ENCODE results near the gene IL12RB1. TPM values are rescaled to one million over a fixed set of nuclear protein-coding genes. Genes with fewer than 3 reads are reported as not detected.

Gene IL12RB1
- total and polyA plus RNA-seq, 2 of the 8 experiments (the other 6 are each of a cell fraction or from before 2014, with no cell fraction given), result 0.03 TPM; not detected in 1

DNA sequence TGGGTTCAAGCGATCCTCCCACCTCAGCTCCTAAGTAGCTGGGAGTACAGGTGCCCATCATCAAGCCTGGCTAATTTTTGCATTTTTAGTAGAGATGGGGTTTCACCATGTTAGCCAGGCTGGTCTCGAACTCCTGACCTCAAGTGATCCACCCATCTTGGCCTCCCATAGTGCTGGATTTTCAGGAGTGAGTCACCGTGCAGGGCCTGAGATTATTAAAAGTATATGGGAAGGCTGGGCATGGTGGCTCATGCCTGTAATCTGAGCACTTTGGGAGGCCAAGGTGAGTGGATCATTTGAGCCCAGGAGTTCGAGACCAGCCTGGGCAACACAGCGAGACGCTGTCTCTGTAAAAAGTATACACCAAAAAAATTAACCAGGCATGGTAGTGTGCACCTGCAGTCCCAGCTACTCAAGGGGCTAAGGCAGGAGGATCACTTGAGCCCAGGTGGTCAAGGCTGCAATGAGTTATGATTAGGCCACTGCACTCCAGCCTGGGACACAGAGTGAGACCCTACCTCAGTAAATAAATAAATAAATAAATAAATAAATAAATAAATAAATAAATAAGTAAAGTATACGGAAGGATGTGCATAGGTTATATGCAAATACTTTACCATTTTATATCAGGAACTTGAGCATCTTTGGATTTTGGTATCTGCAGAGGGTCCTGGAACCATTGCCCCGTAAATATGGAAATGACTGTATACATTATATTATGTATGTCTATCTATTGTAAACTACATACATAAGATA, 854 bp downstream of the IL12RB1 start:
- DNase-seq (ENCODE audit: low read depth in 1 of 2, low spot score in 2 of 2), result no peak
- no peak overlapping the region for H3K4me3 ChIP-seq (ENCODE audit: extremely low read depth in 1 of 4, insufficient read depth in 2 of 4, low read depth in 3 of 4, low read length in 4 of 4)
- H3K36me3 ChIP-seq (ENCODE audit: control insufficient read depth in 2 of 4, insufficient read depth in 4 of 4, low read length in 3 of 4), result no peaks in the 10 kb centered on the region
- H2BK12ac ChIP-seq (ENCODE audit: low read depth, low read length), result no peak overlapping the region
- no peaks in the 10 kb centered on the region; a peak in 2 of 7 replicates for H3K4me1 ChIP-seq (replicated peaks in 1 of 4; ENCODE audit: control insufficient read depth in 3 of 4, insufficient read depth in 4 of 4, low read length in 3 of 4)
- FAIRE-seq, result no peak
- no peaks in the 10 kb centered on the region for H3K79me1 ChIP-seq (ENCODE audit: low read depth, low read length)
- H3K9ac ChIP-seq (replicated peaks in 1 of 4; ENCODE audit: extremely low read depth in 1 of 4, low read depth in 3 of 4, low read length in 3 of 4), result no peak overlapping the region
- H4K5ac ChIP-seq (ENCODE audit: insufficient read length, low read depth, low read length), result no peak overlapping the region
- no peak overlapping the region for H2BK5ac ChIP-seq (ENCODE audit: low read depth, low read length)
- no peak overlapping the region for H3K18ac ChIP-seq (ENCODE audit: extremely low read depth, low read length)
- ChIA-PET POLR2A (ENCODE audit: partially characterized antibody) (no interaction called here), CTCF (ENCODE audit: partially characterized antibody) (interaction anchor here (0.6 to 1.1 kb wide), 2 partner anchors 9 to 22 kb away, joined by 3 read pairs; no protein-coding TSS in a partner anchor)
- no peak overlapping the region for H4K91ac ChIP-seq (replicated peaks; ENCODE audit: insufficient read length, low read length)
- no peak overlapping the region for H3K56ac ChIP-seq (replicated peaks; ENCODE audit: insufficient read length, low read depth, low read length)
- no peak overlapping the region for H2BK15ac ChIP-seq (ENCODE audit: low read length)
- no peak overlapping the region for H3K27ac ChIP-seq (ENCODE audit: low read depth, low read length)
- H3K14ac ChIP-seq (ENCODE audit: insufficient read length), result no peak overlapping the region
- no peak overlapping the region for H2BK20ac ChIP-seq (ENCODE audit: low read length)
- H2AK5ac ChIP-seq (ENCODE audit: low read depth, low read length), result no peak overlapping the region
- H4K20me1 ChIP-seq (replicated peaks in 1 of 2; ENCODE audit: control insufficient read depth in 1 of 2, insufficient read depth in 2 of 2, low read length in 2 of 2), result peaks cover 0 to 4% of the 10 kb centered on the region in 2 experiments
- WGBS, 2 experiments (ENCODE audit: extremely low coverage in 1 of 2, insufficient coverage in 1 of 2, insufficient read length in 1 of 2, insufficient replicate concordance in 2 of 2, low coverage in 1 of 2, low lambda C conversion rate in 2 of 2, missing lambda C conversion rate in 1 of 2), result 77% methylated on average over 8 of the region's 8 CpGs; no CpG with 5 or more reads in 1 of the 2 experiments
- H3K23me2 ChIP-seq (ENCODE audit: low read depth, low read length), result peaks cover 10% of the 10 kb centered on the region; the same call in 1 of the 2 replicates
- H3K27me3 ChIP-seq (replicated peaks in 1 of 4; ENCODE audit: control insufficient read depth in 3 of 4, extremely low read depth in 1 of 4, insufficient read depth in 3 of 4, low read length in 3 of 4), result no peaks in the 10 kb centered on the region
- H3K9me3 ChIP-seq (ENCODE audit: insufficient read depth in 2 of 2, low read depth in 1 of 2, low read length in 1 of 2), result no peaks in the 10 kb centered on the region
- H3K79me2 ChIP-seq (ENCODE audit: control insufficient read depth in 1 of 2, insufficient read depth in 2 of 2, low read length in 2 of 2), result no peaks in the 10 kb centered on the region
- H2BK120ac ChIP-seq (replicated peaks; ENCODE audit: low read depth, low read length), result no peak overlapping the region
- H3K4me2 ChIP-seq (ENCODE audit: insufficient read depth in 1 of 2, low read depth in 2 of 2, low read length in 2 of 2), result no peak overlapping the region
- no peak overlapping the region for H4K8ac ChIP-seq (ENCODE audit: extremely low read depth, insufficient read depth, low read length)
- no peak overlapping the region for H3K23ac ChIP-seq (ENCODE audit: insufficient read length)
- H3K4ac ChIP-seq (replicated peaks; ENCODE audit: insufficient read length, low read depth, low read length), result no peak overlapping the region
- H2AFZ ChIP-seq (ENCODE audit: low read length), result no peak overlapping the region
- TF ChIP-seq TEAD4 (IDR thresholded peaks at IDR 0.05; ENCODE audit: low read depth, low read length) (no peak), TCF12 (IDR thresholded peaks at IDR 0.05; ENCODE audit: low read depth, low read length) (no peak), ZNF274 (IDR thresholded peaks at IDR 0.05; ENCODE audit: borderline replicate concordance, extremely low read depth, low read length) (no peak), ASH2L (IDR thresholded peaks at IDR 0.05; ENCODE audit: low read length) (no peak), NRF1 (IDR thresholded peaks at IDR 0.05; ENCODE audit: low read depth, low read length) (no peak), RNF2 (IDR thresholded peaks at IDR 0.05; ENCODE audit: borderline replicate concordance, low read depth, low read length, missing control alignments, poor library complexity, severe bottlenecking) (no peak), SP2 (IDR thresholded peaks at IDR 0.05; ENCODE audit: low read length) (no peak), NANOG (IDR thresholded peaks at IDR 0.05; ENCODE audit: insufficient read depth, low read depth, low read length, poor library complexity, severe bottlenecking) (no peak), SUZ12 (IDR thresholded peaks at IDR 0.05; ENCODE audit: low read length) (no peak)
- TF ChIP-seq, protein P1, sequence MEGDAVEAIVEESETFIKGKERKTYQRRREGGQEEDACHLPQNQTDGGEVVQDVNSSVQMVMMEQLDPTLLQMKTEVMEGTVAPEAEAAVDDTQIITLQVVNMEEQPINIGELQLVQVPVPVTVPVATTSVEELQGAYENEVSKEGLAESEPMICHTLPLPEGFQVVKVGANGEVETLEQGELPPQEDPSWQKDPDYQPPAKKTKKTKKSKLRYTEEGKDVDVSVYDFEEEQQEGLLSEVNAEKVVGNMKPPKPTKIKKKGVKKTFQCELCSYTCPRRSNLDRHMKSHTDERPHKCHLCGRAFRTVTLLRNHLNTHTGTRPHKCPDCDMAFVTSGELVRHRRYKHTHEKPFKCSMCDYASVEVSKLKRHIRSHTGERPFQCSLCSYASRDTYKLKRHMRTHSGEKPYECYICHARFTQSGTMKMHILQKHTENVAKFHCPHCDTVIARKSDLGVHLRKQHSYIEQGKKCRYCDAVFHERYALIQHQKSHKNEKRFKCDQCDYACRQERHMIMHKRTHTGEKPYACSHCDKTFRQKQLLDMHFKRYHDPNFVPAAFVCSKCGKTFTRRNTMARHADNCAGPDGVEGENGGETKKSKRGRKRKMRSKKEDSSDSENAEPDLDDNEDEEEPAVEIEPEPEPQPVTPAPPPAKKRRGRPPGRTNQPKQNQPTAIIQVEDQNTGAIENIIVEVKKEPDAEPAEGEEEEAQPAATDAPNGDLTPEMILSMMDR (IDR thresholded peaks at IDR 0.05; ENCODE audit: control extremely low read depth in 1 of 3, insufficient read depth in 1 of 3, low read depth in 1 of 3, low read length in 3 of 3), result no peak
